HG02943 (cell line): Measurements from ENCODE around the gene WNK3.
"Not testable (repeated sequence)": the region's sequence is repeated elsewhere in the genome, so short reads cannot be mapped to it uniquely, and the experiment has no call there.

Source experiments
- ATAC-seq: cut with Tn5 transposase; IDR thresholded peaks from one replicate; pipeline ENCODE4 v1.9.1; 2021; ENCODE audit warnings: mild to moderate bottlenecking, low read depth, moderate library complexity; ENCODE audit not compliant: unreplicated experiment

The WNK3 gene

GRCh38 chrX:54357414-54358377, at the start of gene WNK3:
TSS of gene WNK3 (minus strand) at chrX:54358046.
- no peak for ATAC-seq

GRCh38 chrX:54407266-54407665, 49.4 kb upstream of the WNK3 start:
- no peak for ATAC-seq

- ATAC-seq, result no peak
Measured at GRCh38 chrX:54397113-54397512, 39.3 kb upstream of the WNK3 start.

- no peak for ATAC-seq
Measured at GRCh38 chrX:54386314-54386713, 28.5 kb upstream of the WNK3 start.

- not testable (repeated sequence) for ATAC-seq
Measured at GRCh38 chrX:54384661-54385060, 26.8 kb upstream of the WNK3 start.

GRCh38 chrX:54359408-54359807, 1.6 kb upstream of the WNK3 start:
- no peak for ATAC-seq

- ATAC-seq, result no peak
Measured at GRCh38 chrX:54358424-54359211, 772 bp upstream of the WNK3 start.

GRCh38 chrX:54352677-54353076, 5.2 kb downstream of the WNK3 start:
- ATAC-seq, result no peak

- ATAC-seq, result not testable (repeated sequence)
Measured at GRCh38 chrX:54337383-54337782, 20.5 kb downstream of the WNK3 start.

- ATAC-seq, result no peak
Measured at GRCh38 chrX:54325077-54325476, 32.8 kb downstream of the WNK3 start.

- ATAC-seq, result no peak
Measured at GRCh38 chrX:54320067-54320466, 37.8 kb downstream of the WNK3 start.

GRCh38 chrX:54306379-54306778, 51.5 kb downstream of the WNK3 start:
- ATAC-seq, result no peak

- ATAC-seq, result no peak
Measured at GRCh38 chrX:54301516-54301915, 56.3 kb downstream of the WNK3 start.

GRCh38 chrX:54294306-54294705, 63.5 kb downstream of the WNK3 start:
- no peak for ATAC-seq

GRCh38 chrX:54292755-54293154, 65.1 kb downstream of the WNK3 start:
- no peak for ATAC-seq

GRCh38 chrX:54291758-54292157, 66.1 kb downstream of the WNK3 start:
- no peak for ATAC-seq

- ATAC-seq, result no peak
Measured at GRCh38 chrX:54288968-54289367, 68.9 kb downstream of the WNK3 start.

- ATAC-seq, result no peak
Measured at GRCh38 chrX:54288277-54288676, 69.6 kb downstream of the WNK3 start.

GRCh38 chrX:54281676-54282075, 76.2 kb downstream of the WNK3 start:
- no peak for ATAC-seq

GRCh38 chrX:54280466-54280865, 77.4 kb downstream of the WNK3 start:
- no peak for ATAC-seq

GRCh38 chrX:54271664-54272063, 86.2 kb downstream of the WNK3 start:
- no peak for ATAC-seq
